ENCODE results near the gene GAB2. TPM values are rescaled to one million over a fixed set of nuclear protein-coding genes. Genes with fewer than 3 reads are reported as not detected.

GAB2 gene
- total and polyA plus RNA-seq, 2 of the 4 experiments (the other 2 are of a cell fraction): 3.3 to 5.9 TPM

DNA sequence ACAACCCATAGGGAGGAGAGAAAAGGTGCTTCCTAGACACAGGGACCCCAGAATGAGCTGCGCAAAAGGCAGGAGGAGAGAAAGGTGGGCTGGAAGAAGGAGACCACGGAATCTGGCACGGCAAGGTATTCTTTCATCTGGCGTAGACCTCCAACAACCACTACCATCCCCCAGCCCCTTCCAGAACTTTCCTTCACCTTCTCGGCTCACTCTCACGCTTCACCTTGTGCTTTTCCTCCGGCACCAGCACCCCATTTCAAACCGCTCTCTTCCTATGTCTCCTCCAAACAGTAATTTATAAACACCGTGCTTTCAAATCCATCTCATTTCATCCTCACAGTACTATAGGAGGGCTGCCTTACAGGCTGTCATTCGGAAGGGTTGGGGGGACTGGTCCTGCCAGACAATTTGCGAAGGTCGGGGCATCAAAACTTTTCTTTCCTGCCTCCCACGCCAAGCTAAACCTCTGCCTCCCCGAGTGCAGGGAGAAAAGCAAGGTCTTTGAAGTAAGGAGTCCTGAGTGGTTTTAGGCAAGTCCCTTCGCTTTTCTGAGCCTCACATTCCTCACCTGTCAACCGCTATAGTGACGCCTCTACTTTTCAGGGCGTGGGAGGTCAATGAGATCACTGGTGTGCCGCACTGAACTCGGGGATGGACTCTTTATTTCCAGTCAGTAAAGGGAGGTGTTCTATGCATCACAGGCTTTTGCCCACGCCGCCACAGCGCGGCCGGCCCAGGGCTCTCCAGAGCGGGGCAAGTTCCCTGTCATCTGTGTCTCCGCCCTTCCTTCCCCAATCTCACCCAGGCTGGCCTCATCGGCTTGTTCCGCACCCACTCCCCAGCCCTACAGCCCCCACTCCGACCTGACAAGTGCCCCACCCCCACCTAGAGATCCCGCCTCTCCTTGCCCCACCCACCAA is 230.0 kb downstream of the GAB2 start:
- BruUV-seq (replicated peaks): no TSS peak
- Histone ChIP-seq H2AFZ (replicated peaks; ENCODE audit: low read length, poor library complexity) (peak overlapping the region; percentile 97), H3K4me3 (ENCODE audit: insufficient read depth, low read depth, low read length) (peak overlapping the region; percentile 87), H4K8ac (ENCODE audit: low read depth in 2 of 2, low read length in 2 of 2) (peak overlapping the region in 1 of 2 experiments; percentile 22; a peak in 2 of 4 replicates), H3K4me2 (ENCODE audit: low read depth, low read length) (peak overlapping the region; percentile 97), H3K27me3 (ENCODE audit: control insufficient read depth, insufficient read depth, low read length) (no peaks in the 10 kb centered on the region), H3K27ac (ENCODE audit: insufficient read depth, low read length) (peak overlapping the region; percentile 80), H2BK15ac (ENCODE audit: low read depth, low read length) (0 out of 3 replicates have a peak overlapping the region, but pooled peaks have one; percentile 4), H2BK120ac (ENCODE audit: low read depth, low read length) (peak overlapping the region; percentile 38), H2AK5ac (ENCODE audit: low read depth, low read length) (peak overlapping the region; percentile 57), H4K5ac (ENCODE audit: low read depth, low read length) (0 out of 2 replicates have a peak overlapping the region, but pooled peaks have one; percentile 47), H3K4me1 (ENCODE audit: control insufficient read depth, insufficient read depth, low read length) (peaks cover 16% of the 10 kb centered on the region), H2AK9ac (replicated peaks; ENCODE audit: low read depth, low read length, poor library complexity) (peak overlapping the region; percentile 99), H2BK5ac (ENCODE audit: low read depth, low read length, poor library complexity, severe bottlenecking) (no peak overlapping the region), H3K79me1 (ENCODE audit: low read depth in 1 of 2, low read length in 2 of 2) (peaks cover 51 to 82% of the 10 kb centered on the region in 2 experiments), H3K9ac (ENCODE audit: low read depth, low read length) (peak overlapping the region; percentile 68), H3K23ac (ENCODE audit: low read depth, low read length) (peak overlapping the region; percentile 80), H3K4ac (ENCODE audit: low read depth, low read length) (peak overlapping the region; percentile 93), H3K18ac (ENCODE audit: low read depth, low read length) (0 out of 2 replicates have a peak overlapping the region, but pooled peaks have one; percentile 47), H4K20me1 (ENCODE audit: insufficient read depth, low read length) (peaks cover 28% of the 10 kb centered on the region), H2BK20ac (ENCODE audit: low read depth, low read length) (0 out of 2 replicates have a peak overlapping the region, but pooled peaks have one; percentile 39), H3K56ac (ENCODE audit: extremely low read depth, insufficient read depth, low read length) (no peak overlapping the region), H3K14ac (replicated peaks; ENCODE audit: low read depth, low read length) (peak overlapping the region; percentile 66), H3K36me3 (ENCODE audit: control insufficient read depth, insufficient read depth, low read length) (no peaks in the 10 kb centered on the region), H4K91ac (ENCODE audit: insufficient read depth, low read depth, low read length) (peak overlapping the region; percentile 43; the same call in 1 of the 2 replicates), H3K9me1 (ENCODE audit: insufficient read depth, low read length) (peaks cover 25% of the 10 kb centered on the region), H3K9me3 (ENCODE audit: control insufficient read depth, insufficient read depth, low read length) (no peaks in the 10 kb centered on the region)
- peak; percentile 9 for ATAC-seq (ENCODE audit: low read depth)
- intact Hi-C loops (cut with micrococcal nuclease): loop anchor here (2.0 kb wide), 1 partner anchor 25 kb away; no protein-coding TSS in a partner anchor
- POLR2A ChIA-PET (ENCODE audit: unreplicated experiment): no interaction called here
- WGBS, 2 experiments (ENCODE audit: extremely low coverage in 2 of 2, insufficient read length in 1 of 2): 16% methylated on average over 19 of the region's 31 CpGs; no CpG with 5 or more reads in 1 of the 2 experiments
- CTCF ChIA-PET: interaction anchor here (0.7 kb wide), 1 partner anchor 288 kb away, joined by 6 read pairs; no protein-coding TSS in a partner anchor
- in situ Hi-C loops (cut with MboI; ENCODE audit: low sequenced_read_pairs): no loop called here
- DNase-seq: no peak
- TF ChIP-seq MXI1 (IDR thresholded peaks at IDR 0.05; ENCODE audit: borderline replicate concordance, low read depth, low read length): 0 out of 2 replicates have a peak, but pooled peaks have one; percentile 52
- TF ChIP-seq MAZ (IDR thresholded peaks at IDR 0.05; ENCODE audit: borderline replicate concordance, low read depth, low read length): no peak
- dilution Hi-C loops (cut with HindIII; ENCODE audit: low sequenced_read_pairs, unreplicated experiment): no loop called here

Measured in IMR-90 (cell line).